NCI-H2171 treated with DMSO at 0.1 percent for 48 hours (cell line): ENCODE measurements around the gene PDS5A.
"Not testable (repeated sequence)": the region's sequence is repeated elsewhere in the genome, so short reads cannot be mapped to it uniquely, and the experiment has no call there.

Source experiments
- DNase-seq: peaks from one replicate; lab custom pipeline; 2025; lab: John Stamatoyannopoulos, UW

PDS5A gene, protein sequence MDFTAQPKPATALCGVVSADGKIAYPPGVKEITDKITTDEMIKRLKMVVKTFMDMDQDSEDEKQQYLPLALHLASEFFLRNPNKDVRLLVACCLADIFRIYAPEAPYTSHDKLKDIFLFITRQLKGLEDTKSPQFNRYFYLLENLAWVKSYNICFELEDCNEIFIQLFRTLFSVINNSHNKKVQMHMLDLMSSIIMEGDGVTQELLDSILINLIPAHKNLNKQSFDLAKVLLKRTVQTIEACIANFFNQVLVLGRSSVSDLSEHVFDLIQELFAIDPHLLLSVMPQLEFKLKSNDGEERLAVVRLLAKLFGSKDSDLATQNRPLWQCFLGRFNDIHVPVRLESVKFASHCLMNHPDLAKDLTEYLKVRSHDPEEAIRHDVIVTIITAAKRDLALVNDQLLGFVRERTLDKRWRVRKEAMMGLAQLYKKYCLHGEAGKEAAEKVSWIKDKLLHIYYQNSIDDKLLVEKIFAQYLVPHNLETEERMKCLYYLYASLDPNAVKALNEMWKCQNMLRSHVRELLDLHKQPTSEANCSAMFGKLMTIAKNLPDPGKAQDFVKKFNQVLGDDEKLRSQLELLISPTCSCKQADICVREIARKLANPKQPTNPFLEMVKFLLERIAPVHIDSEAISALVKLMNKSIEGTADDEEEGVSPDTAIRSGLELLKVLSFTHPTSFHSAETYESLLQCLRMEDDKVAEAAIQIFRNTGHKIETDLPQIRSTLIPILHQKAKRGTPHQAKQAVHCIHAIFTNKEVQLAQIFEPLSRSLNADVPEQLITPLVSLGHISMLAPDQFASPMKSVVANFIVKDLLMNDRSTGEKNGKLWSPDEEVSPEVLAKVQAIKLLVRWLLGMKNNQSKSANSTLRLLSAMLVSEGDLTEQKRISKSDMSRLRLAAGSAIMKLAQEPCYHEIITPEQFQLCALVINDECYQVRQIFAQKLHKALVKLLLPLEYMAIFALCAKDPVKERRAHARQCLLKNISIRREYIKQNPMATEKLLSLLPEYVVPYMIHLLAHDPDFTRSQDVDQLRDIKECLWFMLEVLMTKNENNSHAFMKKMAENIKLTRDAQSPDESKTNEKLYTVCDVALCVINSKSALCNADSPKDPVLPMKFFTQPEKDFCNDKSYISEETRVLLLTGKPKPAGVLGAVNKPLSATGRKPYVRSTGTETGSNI (N-terminal part only)

DNA sequence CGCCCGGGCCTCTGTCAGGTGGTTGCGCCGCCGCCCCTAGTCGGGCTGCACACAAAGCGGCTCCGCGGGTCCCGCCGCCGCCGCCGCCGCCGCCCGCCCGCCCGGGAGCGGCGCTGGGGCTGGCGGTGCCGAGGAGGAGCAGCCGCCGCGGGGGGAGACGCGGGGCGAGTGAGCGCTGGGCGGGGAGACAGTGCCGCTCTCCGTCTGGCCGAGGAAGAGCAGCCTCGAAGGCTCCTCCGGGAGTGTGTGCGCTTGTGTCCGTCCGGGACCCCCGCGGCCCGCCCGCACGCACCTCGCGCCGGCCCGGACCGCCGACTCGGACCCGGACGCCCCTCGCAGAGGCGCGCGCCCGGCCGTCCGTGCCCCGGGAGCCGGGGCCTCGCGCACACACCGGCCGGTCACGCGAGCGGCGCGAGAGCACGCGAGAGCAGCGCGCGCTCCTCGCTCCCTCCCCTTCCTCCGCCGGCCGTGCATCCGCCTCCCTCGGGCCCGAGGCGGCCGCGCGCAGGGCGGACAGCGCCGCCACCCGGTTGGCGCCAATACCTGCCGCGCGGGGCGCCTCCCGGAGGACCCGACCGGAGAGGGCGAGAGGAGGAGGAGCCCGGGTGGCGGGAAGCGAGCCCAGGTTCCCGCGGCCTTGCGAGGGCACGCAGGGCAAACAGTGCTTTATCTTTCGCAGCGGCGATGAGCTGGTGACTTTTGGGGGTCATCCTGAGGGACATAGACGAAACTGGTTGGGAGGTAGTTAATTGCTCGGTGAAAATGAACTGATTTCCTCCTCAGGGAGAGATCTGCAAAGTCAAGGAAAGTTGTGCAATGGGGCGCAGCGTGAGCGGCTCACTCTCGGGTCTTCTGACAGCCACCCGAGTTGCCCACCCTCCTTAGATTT, at the start of gene PDS5A:
Gene PDS5A, minus strand, starts transcription at position 423 of the 889 bp plus-strand sequence. CDS start 1,334 bp downstream, outside the sequence.
- DNase-seq, result peak; percentile 69

- not testable (repeated sequence) for DNase-seq
These were observed 46.3 kb upstream of the PDS5A start for GRCh38 chr4:40024049-40024448.

DNA sequence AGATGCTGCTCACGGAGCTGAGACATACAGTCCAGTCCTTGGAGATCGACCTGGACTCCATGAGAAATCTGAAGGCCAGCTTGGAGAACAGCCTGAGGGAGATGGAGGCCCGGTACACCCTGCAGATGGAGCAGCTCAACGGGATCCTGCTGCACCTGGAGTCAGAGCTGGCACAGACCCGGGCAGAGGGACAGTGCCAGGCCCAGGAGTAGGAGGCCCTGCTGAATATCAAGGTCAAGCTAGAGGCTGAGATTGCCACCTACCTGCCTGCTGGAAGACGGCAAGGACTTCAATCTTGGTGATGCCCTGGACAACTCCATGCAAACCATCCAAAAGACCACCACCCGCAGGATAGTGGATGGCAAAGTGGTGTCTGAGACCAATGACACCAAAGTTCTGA, 43.4 kb upstream of the PDS5A start:
- not testable (repeated sequence) for DNase-seq

DNA sequence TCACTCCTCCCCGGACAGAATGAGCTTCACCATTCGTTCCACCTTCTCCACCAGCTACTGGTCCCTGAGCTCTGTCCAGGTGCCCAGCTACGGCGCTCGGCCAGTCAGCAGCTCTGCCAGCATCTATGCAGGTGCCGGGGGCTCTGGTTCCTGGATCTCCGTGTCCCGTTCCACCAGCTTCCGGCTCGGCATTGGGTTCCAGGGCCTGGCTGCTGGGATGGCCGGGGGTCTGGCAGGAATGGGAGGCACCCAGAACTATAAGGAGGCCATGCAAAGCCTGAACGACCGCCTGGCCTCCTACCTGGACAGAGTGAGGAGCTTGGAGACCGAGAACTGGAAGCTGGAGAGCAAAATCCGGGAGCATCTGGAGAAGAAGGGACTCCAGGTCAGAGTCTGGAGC, 42.5 kb upstream of the PDS5A start:
- DNase-seq, result no peak

DNA sequence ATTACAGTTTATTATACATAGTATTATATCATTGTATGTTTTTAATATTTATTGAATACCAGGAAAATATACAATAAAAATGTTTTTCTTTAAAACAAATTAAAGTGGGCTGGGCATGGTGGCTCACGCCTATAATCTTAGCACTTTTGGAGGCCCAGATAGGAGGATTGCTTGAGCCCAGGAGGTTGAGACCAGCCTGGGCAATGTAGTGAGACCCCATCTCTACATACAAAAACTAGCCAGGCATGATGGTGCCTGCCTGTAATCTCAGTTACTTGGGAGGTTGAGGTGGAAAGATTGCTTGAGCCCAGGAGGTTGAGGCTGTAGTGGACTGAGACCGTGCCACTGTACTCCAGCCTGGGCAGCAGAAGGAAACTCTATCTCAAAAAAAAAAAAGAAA, 38.3 kb upstream of the PDS5A start:
- no peak for DNase-seq

DNA sequence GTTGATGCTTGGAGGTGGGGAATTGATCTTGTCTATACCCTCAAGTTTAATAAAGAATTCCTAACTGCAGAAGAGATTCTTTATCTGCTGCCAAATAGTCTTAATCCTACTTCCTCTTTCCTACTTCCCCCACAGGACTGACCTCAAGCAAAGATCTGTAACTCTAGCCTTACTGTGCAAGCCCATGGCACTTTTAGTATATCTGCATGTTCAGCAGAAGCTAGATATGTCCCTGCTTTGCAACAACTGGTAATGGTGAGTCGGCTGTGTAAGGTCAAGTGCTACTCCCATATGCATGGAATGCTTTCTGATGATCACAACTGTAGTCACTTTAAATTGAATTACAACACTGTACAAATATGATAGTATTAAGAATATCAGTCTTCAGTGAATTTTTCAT, 26.3 kb upstream of the PDS5A start:
- DNase-seq, result no peak

DNA sequence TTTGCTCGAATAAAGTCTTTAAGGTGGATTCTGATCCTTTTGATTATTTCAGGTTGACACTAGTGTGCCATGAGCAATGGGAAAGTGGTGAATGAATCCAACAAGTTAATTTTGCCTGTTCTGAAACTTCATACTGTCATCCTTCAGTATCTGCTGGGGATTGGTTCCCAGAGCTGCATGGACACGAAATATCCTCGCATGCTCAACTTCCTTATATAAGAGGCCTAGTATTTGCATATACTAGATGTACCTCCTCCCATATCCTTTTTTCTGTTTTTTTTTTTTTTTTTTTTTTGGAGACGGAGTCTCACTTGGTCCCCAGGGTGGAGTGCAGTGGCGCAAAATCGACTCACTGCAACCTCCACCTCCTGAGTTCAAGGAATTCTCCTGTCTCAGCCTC, 23.0 kb upstream of the PDS5A start:
- no peak for DNase-seq

GRCh38 chr4:39998659-39999345, 21.1 kb upstream of the PDS5A start:
- no peak for DNase-seq

GRCh38 chr4:39996811-39997210, 19.1 kb upstream of the PDS5A start:
- no peak for DNase-seq

DNA sequence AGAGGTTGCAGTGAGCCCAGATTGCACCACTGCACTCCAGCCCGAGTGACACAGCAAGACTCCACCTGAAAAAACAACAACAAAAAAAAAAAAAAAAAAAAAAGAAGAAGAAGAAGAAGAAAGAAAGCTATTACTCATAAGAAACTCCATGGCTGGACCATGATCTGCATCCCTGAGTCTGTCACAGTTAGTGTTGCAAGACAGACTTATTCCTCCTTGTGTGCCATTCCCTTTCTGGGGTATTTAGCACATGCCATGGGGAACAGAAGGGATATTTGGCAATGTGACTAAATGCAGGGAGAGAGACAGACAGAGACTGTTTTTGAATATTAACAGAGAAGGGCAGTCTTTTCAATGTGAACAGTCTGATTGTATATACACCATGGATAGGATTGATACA, 16.7 kb upstream of the PDS5A start:
- DNase-seq, result no peak

DNA sequence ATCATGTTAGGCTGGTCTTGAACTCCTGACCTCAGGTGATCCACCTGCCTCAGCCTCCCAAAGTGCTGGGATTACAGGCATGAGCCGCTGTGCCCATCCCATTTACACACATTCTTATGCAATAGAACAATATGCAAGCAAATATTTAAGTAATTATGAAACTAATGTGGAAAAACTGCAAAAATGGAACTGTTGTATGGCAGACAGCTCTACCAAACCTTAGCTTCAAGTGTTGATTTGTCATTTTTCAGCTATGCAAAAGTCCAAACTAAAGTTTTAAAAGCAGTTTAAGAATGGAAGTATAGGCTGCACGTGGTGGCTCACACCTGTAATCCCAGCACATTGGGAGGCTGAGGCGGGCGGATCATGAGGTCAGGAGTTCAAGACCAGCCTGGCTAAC, 11.7 kb upstream of the PDS5A start:
- DNase-seq, result not testable (repeated sequence)

DNA sequence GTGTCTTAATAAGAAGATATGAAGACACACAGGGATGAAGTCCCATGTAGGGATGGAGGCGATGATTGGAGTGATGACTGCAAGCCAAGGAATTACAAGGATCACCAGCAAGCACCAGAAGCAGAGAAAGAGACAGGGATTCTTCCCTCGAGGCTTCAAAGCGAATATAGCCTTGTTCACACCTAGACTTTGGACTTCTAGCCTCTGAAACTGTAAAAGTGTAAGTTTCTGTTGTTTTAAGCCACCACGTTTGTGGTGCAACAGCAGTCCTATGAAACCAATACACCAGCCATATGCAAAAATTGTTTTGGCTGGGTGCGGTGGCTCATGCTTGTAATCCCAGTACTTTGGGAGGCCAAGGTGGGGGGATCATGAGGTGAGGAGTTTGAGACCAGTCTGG, 9.8 kb upstream of the PDS5A start:
- DNase-seq, result no peak

DNA sequence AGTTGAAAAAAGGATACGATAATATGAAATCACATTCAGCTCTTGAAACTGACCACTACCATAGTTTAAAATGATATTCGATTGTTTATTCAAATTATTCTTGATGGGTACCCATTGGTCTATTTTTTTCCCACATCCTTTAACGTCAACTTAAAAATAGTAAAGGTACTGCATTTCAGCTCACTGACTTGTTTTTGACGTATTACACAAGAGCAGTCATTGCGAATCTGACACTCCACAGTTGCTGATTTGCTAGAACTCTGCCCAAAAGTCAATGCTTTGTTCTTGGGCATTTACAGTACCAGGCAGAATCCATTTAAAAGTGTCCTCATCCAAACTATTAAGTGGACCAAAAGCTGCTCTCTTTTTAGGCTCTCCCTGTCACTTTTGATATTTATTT, 1.2 kb upstream of the PDS5A start:
- no peak for DNase-seq

DNA sequence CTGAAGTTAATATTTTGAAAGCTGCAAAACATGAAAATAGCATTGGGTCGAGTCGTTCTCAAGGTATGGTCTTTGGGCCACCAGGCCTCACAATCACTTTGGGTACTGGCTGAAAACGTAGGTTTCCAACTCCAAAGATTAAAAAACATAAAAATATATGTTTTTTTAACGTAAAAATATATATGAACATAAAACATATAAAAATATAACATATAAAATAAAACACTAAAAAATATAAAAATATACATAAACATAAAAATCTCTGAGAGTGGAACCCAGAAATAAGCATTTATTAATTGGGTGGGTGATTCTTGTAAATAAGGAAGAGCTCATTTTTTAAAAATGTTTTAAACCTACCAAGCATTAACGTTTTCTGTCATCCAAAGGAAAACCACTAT, 666 bp upstream of the PDS5A start:
- no peak for DNase-seq

GRCh38 chr4:39976945-39977488, 694 bp downstream of the PDS5A start:
- no peak for DNase-seq

- peak; percentile 63 for DNase-seq
These were observed 1.4 kb downstream of the PDS5A start for GRCh38 chr4:39976141-39976944.

GRCh38 chr4:39975488-39976089, 2.1 kb downstream of the PDS5A start:
- DNase-seq, result no peak

- not testable (repeated sequence) for DNase-seq
These were observed 4.7 kb downstream of the PDS5A start for GRCh38 chr4:39973052-39973451.
